Measurements from ENCODE around the gene PLEKHA3. TPM values are rescaled to one million over a fixed set of nuclear protein-coding genes. Genes with fewer than 3 reads are reported as not detected.

PLEKHA3 gene
- total RNA-seq, 1 donor: 8.6 TPM

- TF ChIP-seq CTCF (IDR thresholded peaks at IDR 0.05; ENCODE audit: insufficient read depth, low read depth, low read length): peak; percentile 65
- H3K4me3 ChIP-seq (ENCODE audit: low read depth, low read length): peak within 1 kb of the TSS; percentile 78
- DNase-seq (ENCODE audit: low read depth): peak; percentile 87
Observed at GRCh38 chr2:178478439-178479274, 1.6 kb upstream of the PLEKHA3 start, which contains the start of gene FKBP7. TSS of gene FKBP7 (minus strand) at chr2:178478600. CDS start at chr2:178478499, 101 bp downstream.

GRCh38 chr2:178479275-178479616, 1.0 kb upstream of the PLEKHA3 start:
- DNase-seq (ENCODE audit: low read depth): no peak
- peak overlapping the region; percentile 78 for H3K4me3 ChIP-seq (ENCODE audit: low read depth, low read length)
- TF ChIP-seq CTCF (IDR thresholded peaks at IDR 0.05; ENCODE audit: insufficient read depth, low read depth, low read length): no peak

- no peak for DNase-seq (ENCODE audit: low read depth)
- peak overlapping the region; percentile 46 for H3K4me3 ChIP-seq (ENCODE audit: low read depth, low read length)
- TF ChIP-seq CTCF (IDR thresholded peaks at IDR 0.05; ENCODE audit: insufficient read depth, low read depth, low read length): no peak
Observed at GRCh38 chr2:178479758-178480226, 465 bp upstream of the PLEKHA3 start.

- no peak overlapping the region for H3K4me3 ChIP-seq (ENCODE audit: low read depth, low read length)
- TF ChIP-seq CTCF (IDR thresholded peaks at IDR 0.05; ENCODE audit: insufficient read depth, low read depth, low read length): no peak
- no peak for DNase-seq (ENCODE audit: low read depth)
Observed at GRCh38 chr2:178482437-178482836, 2.2 kb downstream of the PLEKHA3 start.

GRCh38 chr2:178484245-178485041, 4.2 kb downstream of the PLEKHA3 start:
- H3K4me3 ChIP-seq (ENCODE audit: low read depth, low read length): no peak overlapping the region
- no peak for TF ChIP-seq CTCF (IDR thresholded peaks at IDR 0.05; ENCODE audit: insufficient read depth, low read depth, low read length)
- no peak for DNase-seq (ENCODE audit: low read depth)

- no peak overlapping the region for H3K4me3 ChIP-seq (ENCODE audit: low read depth, low read length)
- DNase-seq (ENCODE audit: low read depth): no peak
- no peak for TF ChIP-seq CTCF (IDR thresholded peaks at IDR 0.05; ENCODE audit: insufficient read depth, low read depth, low read length)
Observed at GRCh38 chr2:178485356-178485755, 5.1 kb downstream of the PLEKHA3 start.

Data from fibroblast of villous mesenchyme (primary cell).